B cell (primary cell): ENCODE results near the gene RCAN3. TPM values are rescaled to one million over a fixed set of nuclear protein-coding genes. Genes with fewer than 3 reads are reported as not detected.

Experiments
- ATAC-seq: fragments of 200-7000 bp; cut with Tn5 transposase; one replicate; pipeline ENCODE4 v1.10.0; 2021; ENCODE audit warnings: low read depth, mild to moderate bottlenecking, moderate number of reproducible peaks, moderate library complexity
- CTCF ChIA-PET: fragments of 350-600 bp; sonication (Branson Sonifier 250); formaldehyde crosslinking; loops from one replicate; lab custom pipeline; 2021; ENCODE audit warnings: antibody characterized with exemption, inconsistent platforms; lab: Charles Lee
- POLR2A ChIA-PET: fragments of 350-600 bp; sonication (Branson Sonifier 250); formaldehyde crosslinking; loops from one replicate; lab custom pipeline; 2021; ENCODE audit warnings: antibody characterized with exemption; lab: Charles Lee
- DNase-seq: peaks from one replicate; pipeline ENCODE4 v3.0.0; 2013
- H2AFZ ChIP-seq: 2 replicates; pipeline ENCODE4 v1.6.1; 2012; ENCODE audit warnings: mild to moderate bottlenecking, low read depth, low read length; ENCODE audit not compliant: insufficient read depth, poor library complexity, severe bottlenecking
- H3K27ac ChIP-seq, 2 donors: 1 replicate in 1 of 2; 2 replicates in 1 of 2; pipeline ENCODE4 v1.5.1; 2012 to 2013; ENCODE audit warnings: low read length in 2 of 2, mild to moderate bottlenecking in 2 of 2, moderate library complexity in 1 of 2
- H3K27me3 ChIP-seq, 4 experiments: fragments of 200-600 bp in 1 of 4; sonication (generic) in 1 of 4; replicated peaks in 1 of 4; 1 replicate in 2 of 4; 2 replicates in 2 of 4; pipeline versions ENCODE4 v1.6.1 to v1.7.0; 2013 to 2016; ENCODE audit warnings: low read length in 3 of 4, mild to moderate bottlenecking in 2 of 4, mixed read lengths in 1 of 4, moderate library complexity in 1 of 4; ENCODE audit not compliant: insufficient read depth in 4 of 4, control insufficient read depth in 3 of 4; ENCODE audit errors: control extremely low read depth in 1 of 4
- H3K36me3 ChIP-seq, 2 experiments: replicated peaks in 1 of 2; 1 replicate in 1 of 2; 2 replicates in 1 of 2; pipeline versions ENCODE4 v1.6.1 to v1.7.1; 2013; ENCODE audit warnings: low read length in 1 of 2; ENCODE audit not compliant: insufficient read depth in 2 of 2, control insufficient read depth in 1 of 2; ENCODE audit errors: control extremely low read depth in 1 of 2, extremely low read depth in 1 of 2
- H3K4me1 ChIP-seq, 2 donors: fragments of 200-600 bp in 1 of 2; sonication (generic) in 1 of 2; 1 replicate in 1 of 2; 2 replicates in 1 of 2; pipeline versions ENCODE4 v1.5.1 to v1.6.1; 2013 to 2017; ENCODE audit warnings: low read length in 2 of 2; ENCODE audit not compliant: control insufficient read depth in 2 of 2, insufficient read depth in 2 of 2
- H3K4me2 ChIP-seq: replicated peaks from 2 replicates; pipeline ENCODE3; 2012; ENCODE audit warnings: mild to moderate bottlenecking, low read depth, low read length; ENCODE audit not compliant: poor library complexity, severe bottlenecking
- H3K4me3 ChIP-seq, 5 experiments: fragments of 200-600 bp in 1 of 5; sonication (generic) in 1 of 5; 1 replicate in 3 of 5; 2 replicates in 2 of 5; pipeline versions ENCODE4 v1.5.1 to v1.7.0; 2011 to 2016; ENCODE audit warnings: low read length in 4 of 5, mild to moderate bottlenecking in 4 of 5, low read depth in 2 of 5, control low read depth in 1 of 5, moderate library complexity in 1 of 5; ENCODE audit not compliant: insufficient read depth in 1 of 5; ENCODE audit errors: control extremely low read depth in 1 of 5, extremely low read depth in 1 of 5
- H3K79me2 ChIP-seq: fragments of 200-600 bp; sonication (generic); one replicate; pipeline ENCODE4 v1.6.0; 2016; ENCODE audit warnings: low read length; ENCODE audit not compliant: control insufficient read depth, insufficient read depth
- H3K9ac ChIP-seq: fragments of 200-600 bp; sonication (generic); 2 replicates; pipeline ENCODE4 v1.6.1; 2017; ENCODE audit warnings: mild to moderate bottlenecking, low read length, moderate library complexity
- H3K9me3 ChIP-seq, 3 donors: one replicate each; pipeline versions ENCODE4 v1.6.1 to v1.7.1; 2013; ENCODE audit warnings: low read length in 2 of 3; ENCODE audit not compliant: control insufficient read depth in 2 of 3, insufficient read depth in 1 of 3; ENCODE audit errors: control extremely low read depth in 1 of 3
- H4K20me1 ChIP-seq: 2 replicates; pipeline ENCODE4 v1.6.0; 2012; ENCODE audit warnings: mild to moderate bottlenecking, low read length; ENCODE audit not compliant: insufficient read depth, control insufficient read depth, poor library complexity, severe bottlenecking
- H3K27ac Mint-ChIP-seq: one replicate; pipeline ENCODE4 v1.8.0; 2021; ENCODE audit warnings: mixed read lengths
- H3K27me3 Mint-ChIP-seq: one replicate; pipeline ENCODE4 v1.8.0; 2021; ENCODE audit warnings: mixed read lengths
- H3K4me1 Mint-ChIP-seq: one replicate; pipeline ENCODE4 v1.8.0; 2021; ENCODE audit warnings: mixed read lengths
- H3K4me3 Mint-ChIP-seq: one replicate; pipeline ENCODE4 v1.8.0; 2021; ENCODE audit warnings: mixed read lengths
- H3K9me3 Mint-ChIP-seq: one replicate; pipeline ENCODE4 v1.8.0; 2022; ENCODE audit warnings: mixed read lengths; ENCODE audit not compliant: insufficient read depth
- EZH2 ChIP-seq: IDR thresholded peaks from 2 replicates; pipeline ENCODE4 v1.6.1; 2012; ENCODE audit warnings: borderline replicate concordance, low read depth, mild to moderate bottlenecking, moderate library complexity, low read length; ENCODE audit not compliant: insufficient read depth, poor library complexity, severe bottlenecking
- WGBS: methylation state at CpG from one replicate; pipeline ENCODE4 v1.1.5; 2013; ENCODE audit warnings: missing lambda C conversion rate; ENCODE audit not compliant: insufficient coverage; 5-methylcytosine and 5-hydroxymethylcytosine counted together
- intact Hi-C: fragments of 100-400 bp; cut with micrococcal nuclease; formaldehyde crosslinking; loops from one replicate; pipeline ENCODE4 v1.10.0; 2022
- polyA plus RNA-seq: library from polyadenylated mRNA; depleted of rRNA; stranded (reverse); fragments of >200 nt; gene quantifications from 2 replicates; pipeline ENCODE4 v1.2.3, GENCODE V29; 2012
- total RNA-seq, 2 donors: library from RNA; stranded (reverse); fragments of 120-200 nt in 1 of 2; gene quantifications; 1 replicate in 1 of 2; 2 replicates in 1 of 2; pipeline versions ENCODE4 v1.2.3 to v1.2.4, GENCODE V29; 2013 to 2022
- TF ChIP-seq, protein P1 (sequence below): fragments of 200-600 bp; IDR thresholded peaks from one replicate; pipeline ENCODE4 v1.8.0; 2022; ENCODE audit warnings: antibody characterized with exemption, mild to moderate bottlenecking

Gene RCAN3
- total and polyA plus RNA-seq, 2 donors (not counting 1 experiment from before 2014, with no cell fraction given) = 19.3 to 37.3 TPM

DNA sequence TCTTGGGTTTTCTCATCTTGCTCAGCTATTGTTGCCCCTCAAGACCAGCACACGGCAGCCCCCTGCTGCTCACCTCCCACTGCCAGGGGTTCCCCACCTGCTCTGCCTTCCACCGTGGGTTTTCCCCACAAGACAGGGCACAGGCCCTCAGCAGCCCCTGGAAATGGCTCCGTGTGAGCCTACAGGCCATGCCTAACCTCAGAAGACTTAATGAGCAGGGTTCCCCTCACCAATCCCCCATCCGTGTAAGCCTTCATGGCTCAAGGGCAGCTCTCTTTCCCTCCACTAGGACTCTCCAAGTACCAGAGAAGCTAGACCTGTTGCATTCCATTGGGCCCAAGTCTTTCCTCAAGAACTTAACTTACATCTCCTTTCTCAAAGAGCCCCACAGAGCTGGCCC, 18.4 kb upstream of the RCAN3 start:
- H3K27ac ChIP-seq = no peak overlapping the region
- Mint-ChIP-seq H3K9me3 (no peaks in the 10 kb centered on the region), H3K27me3 (no peaks in the 10 kb centered on the region), H3K4me3 (no peak overlapping the region), H3K27ac (no peak overlapping the region), H3K4me1 (peaks cover 38% of the 10 kb centered on the region)
- no peaks in the 10 kb centered on the region for H3K36me3 ChIP-seq
- no peaks in the 10 kb centered on the region for H3K9me3 ChIP-seq
- no peak overlapping the region for H3K9ac ChIP-seq
- DNase-seq (no peak), ATAC-seq (no peak)
- TF ChIP-seq, protein P1, sequence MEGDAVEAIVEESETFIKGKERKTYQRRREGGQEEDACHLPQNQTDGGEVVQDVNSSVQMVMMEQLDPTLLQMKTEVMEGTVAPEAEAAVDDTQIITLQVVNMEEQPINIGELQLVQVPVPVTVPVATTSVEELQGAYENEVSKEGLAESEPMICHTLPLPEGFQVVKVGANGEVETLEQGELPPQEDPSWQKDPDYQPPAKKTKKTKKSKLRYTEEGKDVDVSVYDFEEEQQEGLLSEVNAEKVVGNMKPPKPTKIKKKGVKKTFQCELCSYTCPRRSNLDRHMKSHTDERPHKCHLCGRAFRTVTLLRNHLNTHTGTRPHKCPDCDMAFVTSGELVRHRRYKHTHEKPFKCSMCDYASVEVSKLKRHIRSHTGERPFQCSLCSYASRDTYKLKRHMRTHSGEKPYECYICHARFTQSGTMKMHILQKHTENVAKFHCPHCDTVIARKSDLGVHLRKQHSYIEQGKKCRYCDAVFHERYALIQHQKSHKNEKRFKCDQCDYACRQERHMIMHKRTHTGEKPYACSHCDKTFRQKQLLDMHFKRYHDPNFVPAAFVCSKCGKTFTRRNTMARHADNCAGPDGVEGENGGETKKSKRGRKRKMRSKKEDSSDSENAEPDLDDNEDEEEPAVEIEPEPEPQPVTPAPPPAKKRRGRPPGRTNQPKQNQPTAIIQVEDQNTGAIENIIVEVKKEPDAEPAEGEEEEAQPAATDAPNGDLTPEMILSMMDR = no peak
- TF ChIP-seq EZH2 = no peak
- ChIA-PET CTCF (interaction anchor here (1.4 to 1.5 kb wide), 2 partner anchors 43 to 103 kb away, joined by 3 to 6 read pairs; no protein-coding TSS in a partner anchor), POLR2A (interaction anchor here (0.7 kb wide), 1 partner anchor 37 kb away, joined by 4 read pairs; no protein-coding TSS in a partner anchor)
- H3K4me3 ChIP-seq = no peak overlapping the region
- H3K79me2 ChIP-seq = no peaks in the 10 kb centered on the region
- no peak overlapping the region for H2AFZ ChIP-seq
- no peaks in the 10 kb centered on the region for H4K20me1 ChIP-seq
- WGBS = 66% methylated on average over 4 of the region's 4 CpGs
- no peaks in the 10 kb centered on the region for H3K27me3 ChIP-seq
- intact Hi-C loops = loop anchor here (10.0 kb wide), 1 partner anchor 51 kb away; no protein-coding TSS in a partner anchor
- H3K4me1 ChIP-seq = peaks cover 17 to 26% of the 10 kb centered on the region in 2 donors
- no peak overlapping the region for H3K4me2 ChIP-seq

DNA sequence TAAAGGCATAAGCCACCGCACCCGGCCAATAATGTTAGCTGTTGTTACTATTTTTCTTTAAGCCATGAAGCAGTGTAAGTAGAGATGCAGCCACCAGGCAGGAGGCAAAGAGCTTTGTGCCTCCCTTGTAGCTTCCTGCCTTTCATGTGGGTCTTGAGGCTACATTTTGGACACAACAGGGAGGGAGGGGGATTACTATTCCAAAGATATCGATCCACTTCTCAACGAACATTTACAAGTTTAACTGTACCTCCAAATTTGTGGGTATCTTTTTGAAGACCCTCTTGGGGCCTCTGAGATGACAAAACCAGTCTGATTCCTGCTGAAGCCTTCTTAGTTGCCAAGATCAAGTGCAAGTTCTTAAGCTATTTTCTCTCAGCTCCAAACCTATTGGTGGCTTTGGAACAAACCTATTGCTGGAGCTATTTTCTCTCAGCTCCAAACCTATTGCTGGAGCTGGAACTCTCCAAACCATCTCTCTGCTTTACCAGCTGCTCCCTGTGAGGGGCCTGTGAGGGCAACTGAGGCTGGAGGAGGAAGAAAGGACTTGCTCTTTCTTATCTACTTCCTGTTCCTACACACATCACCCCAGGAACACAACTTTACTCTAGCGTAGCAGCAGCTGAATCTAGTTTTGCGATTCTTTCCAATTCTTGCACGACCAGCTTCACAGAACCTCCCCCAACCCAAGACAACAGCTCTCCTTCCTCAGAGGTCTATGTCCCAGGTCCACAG, 16.1 kb upstream of the RCAN3 start:
- DNase-seq (no peak), ATAC-seq (no peak)
- Mint-ChIP-seq H3K27me3 (no peaks in the 10 kb centered on the region), H3K9me3 (no peaks in the 10 kb centered on the region), H3K27ac (peak overlapping the region; percentile 20), H3K4me3 (no peak overlapping the region), H3K4me1 (peaks cover 26% of the 10 kb centered on the region)
- no peaks in the 10 kb centered on the region for H3K79me2 ChIP-seq
- ChIA-PET POLR2A (no interaction called here), CTCF (interaction anchor here (0.7 to 1.4 kb wide), 3 partner anchors 16 to 101 kb away, joined by 3 to 7 read pairs (median 5); partner anchors contain the start of gene RCAN3)
- intact Hi-C loops = loop anchor here (10.0 kb wide), 1 partner anchor 48 kb away; no protein-coding TSS in a partner anchor
- no peak overlapping the region for H3K9ac ChIP-seq
- H3K4me1 ChIP-seq = peaks cover 8 to 13% of the 10 kb centered on the region in 2 donors
- WGBS = 55% methylated on average over 5 of the region's 7 CpGs
- no peak overlapping the region for H2AFZ ChIP-seq
- H3K36me3 ChIP-seq = no peaks in the 10 kb centered on the region
- no peak overlapping the region for H3K4me2 ChIP-seq
- H4K20me1 ChIP-seq = no peaks in the 10 kb centered on the region
- no peak for TF ChIP-seq EZH2
- TF ChIP-seq, protein P1 = no peak
- H3K27me3 ChIP-seq = no peaks in the 10 kb centered on the region
- no peak overlapping the region for H3K4me3 ChIP-seq
- H3K27ac ChIP-seq = no peak overlapping the region
- H3K9me3 ChIP-seq = peaks cover 0 to 6% (median 0%) of the 10 kb centered on the region in 3 donors
